ENCODE results near the gene SSTR1. TPM values are rescaled to one million over a fixed set of nuclear protein-coding genes. Genes with fewer than 3 reads are reported as not detected.

The SSTR1 gene
- total RNA-seq, 4 donors from 2014 or later, result 0.11 to 0.39 (median 0.13) TPM; not detected in 1

- WGBS, 2 donors, result 29 to 30% methylated on average over 5 of the region's 5 CpGs
- Histone ChIP-seq H3K27me3 (no peaks in the 10 kb centered on the region), H3K4me3 (replicated peaks in 1 of 3) (no peak overlapping the region), H3K9me3 (no peaks in the 10 kb centered on the region), H3K27ac (no peak overlapping the region), H3K36me3 (no peaks in the 10 kb centered on the region), H3K4me1 (no peaks in the 10 kb centered on the region)
- intact Hi-C loops (cut with DNase I), result no loop called here
- TF ChIP-seq, protein P1, sequence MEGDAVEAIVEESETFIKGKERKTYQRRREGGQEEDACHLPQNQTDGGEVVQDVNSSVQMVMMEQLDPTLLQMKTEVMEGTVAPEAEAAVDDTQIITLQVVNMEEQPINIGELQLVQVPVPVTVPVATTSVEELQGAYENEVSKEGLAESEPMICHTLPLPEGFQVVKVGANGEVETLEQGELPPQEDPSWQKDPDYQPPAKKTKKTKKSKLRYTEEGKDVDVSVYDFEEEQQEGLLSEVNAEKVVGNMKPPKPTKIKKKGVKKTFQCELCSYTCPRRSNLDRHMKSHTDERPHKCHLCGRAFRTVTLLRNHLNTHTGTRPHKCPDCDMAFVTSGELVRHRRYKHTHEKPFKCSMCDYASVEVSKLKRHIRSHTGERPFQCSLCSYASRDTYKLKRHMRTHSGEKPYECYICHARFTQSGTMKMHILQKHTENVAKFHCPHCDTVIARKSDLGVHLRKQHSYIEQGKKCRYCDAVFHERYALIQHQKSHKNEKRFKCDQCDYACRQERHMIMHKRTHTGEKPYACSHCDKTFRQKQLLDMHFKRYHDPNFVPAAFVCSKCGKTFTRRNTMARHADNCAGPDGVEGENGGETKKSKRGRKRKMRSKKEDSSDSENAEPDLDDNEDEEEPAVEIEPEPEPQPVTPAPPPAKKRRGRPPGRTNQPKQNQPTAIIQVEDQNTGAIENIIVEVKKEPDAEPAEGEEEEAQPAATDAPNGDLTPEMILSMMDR (IDR thresholded peaks at IDR 0.05), result no peak
- TF ChIP-seq POLR2A (IDR thresholded peaks at IDR 0.05), result no peak
- DNase-seq, result peak; percentile 6 to 16
These were observed 25.5 kb downstream of the SSTR1 start for GRCh38 chr14:38233218-38233617.

GRCh38 chr14:38238332-38238731 lies 30.6 kb downstream of the SSTR1 start:
- H3K4me1 ChIP-seq, result no peaks in the 10 kb centered on the region
- WGBS, 2 donors, result 79 to 90% methylated on average over 1 of the region's 1 CpG
- H3K9me3 ChIP-seq, result no peaks in the 10 kb centered on the region
- H3K4me3 ChIP-seq (replicated peaks in 1 of 3), result no peak overlapping the region
- H3K36me3 ChIP-seq, result no peaks in the 10 kb centered on the region
- no peak for DNase-seq
- no peaks in the 10 kb centered on the region for H3K27me3 ChIP-seq
- TF ChIP-seq, protein P1 (IDR thresholded peaks at IDR 0.05), result no peak
- no peak for TF ChIP-seq POLR2A (IDR thresholded peaks at IDR 0.05)
- no peak overlapping the region for H3K27ac ChIP-seq
- intact Hi-C loops (cut with DNase I), result no loop called here

GRCh38 chr14:38238878-38239277 lies 31.2 kb downstream of the SSTR1 start:
- Histone ChIP-seq H3K27me3 (no peaks in the 10 kb centered on the region), H3K4me3 (replicated peaks in 1 of 3) (no peak overlapping the region), H3K9me3 (no peaks in the 10 kb centered on the region), H3K4me1 (no peaks in the 10 kb centered on the region), H3K36me3 (no peaks in the 10 kb centered on the region), H3K27ac (no peak overlapping the region)
- intact Hi-C loops (cut with DNase I), result no loop called here
- no peak for TF ChIP-seq POLR2A (IDR thresholded peaks at IDR 0.05)
- TF ChIP-seq, protein P1 (IDR thresholded peaks at IDR 0.05), result no peak
- no peak for DNase-seq

GRCh38 chr14:38243696-38244240 lies 36.1 kb downstream of the SSTR1 start:
- Histone ChIP-seq H3K36me3 (no peaks in the 10 kb centered on the region), H3K9me3 (no peaks in the 10 kb centered on the region), H3K27me3 (no peaks in the 10 kb centered on the region), H3K4me3 (replicated peaks in 1 of 3) (no peak overlapping the region), H3K27ac (no peak overlapping the region), H3K4me1 (no peaks in the 10 kb centered on the region)
- 85 to 91% methylated on average over 1 of the region's 1 CpG for WGBS, 2 donors
- intact Hi-C loops (cut with DNase I), result no loop called here
- TF ChIP-seq, protein P1 (IDR thresholded peaks at IDR 0.05), result no peak
- TF ChIP-seq POLR2A (IDR thresholded peaks at IDR 0.05), result no peak
- no peak for DNase-seq

- H3K4me3 ChIP-seq (replicated peaks in 1 of 3), result no peak overlapping the region
- H3K9me3 ChIP-seq, result no peaks in the 10 kb centered on the region
- DNase-seq, result no peak
- H3K36me3 ChIP-seq, result no peaks in the 10 kb centered on the region
- H3K27me3 ChIP-seq, result no peaks in the 10 kb centered on the region
- H3K27ac ChIP-seq, result no peak overlapping the region
- TF ChIP-seq, protein P1 (IDR thresholded peaks at IDR 0.05), result no peak
- TF ChIP-seq POLR2A (IDR thresholded peaks at IDR 0.05), result no peak
- 96 to 99% methylated on average over 3 of the region's 3 CpGs for WGBS, 2 donors
- intact Hi-C loops (cut with DNase I), result no loop called here
- no peaks in the 10 kb centered on the region for H3K4me1 ChIP-seq
These were observed 40.8 kb downstream of the SSTR1 start for GRCh38 chr14:38248321-38249028.
